CD8-positive, alpha-beta memory T cell (primary cell): ENCODE data around the gene NOTUM. TPM values are rescaled to one million over a fixed set of nuclear protein-coding genes. Genes with fewer than 3 reads are reported as not detected.

Experiments
- CTCF ChIA-PET: fragments of 350-600 bp; sonication (Branson Sonifier 250); formaldehyde crosslinking; loops from one replicate; lab custom pipeline; 2021; ENCODE audit warnings: antibody characterized with exemption; lab: Charles Lee
- POLR2A ChIA-PET: fragments of 350-600 bp; sonication (Branson Sonifier 250); formaldehyde crosslinking; loops from one replicate; lab custom pipeline; 2021; ENCODE audit warnings: antibody characterized with exemption; lab: Charles Lee
- DNase-seq, 5 donors: peaks; one replicate each; pipeline versions ENCODE4 v3.0.0 to v3.0.0-alpha.2; 2020 to 2022; ENCODE audit warnings: mixed read lengths in 1 of 5
- H3K27ac ChIP-seq: one replicate; pipeline ENCODE4 v1.7.0; 2013; ENCODE audit warnings: low read depth, mild to moderate bottlenecking, low read length, moderate library complexity
- H3K27me3 ChIP-seq: 2 replicates; pipeline ENCODE4 v1.7.0; 2013; ENCODE audit warnings: low read length, mild to moderate bottlenecking; ENCODE audit not compliant: insufficient read depth, poor library complexity, severe bottlenecking
- H3K36me3 ChIP-seq: 2 replicates; pipeline ENCODE4 v1.7.0; 2013; ENCODE audit warnings: mild to moderate bottlenecking, low read length, moderate library complexity; ENCODE audit not compliant: insufficient read depth
- H3K4me1 ChIP-seq: 2 replicates; pipeline ENCODE4 v1.7.0; 2013; ENCODE audit warnings: mild to moderate bottlenecking, low read length, moderate library complexity; ENCODE audit not compliant: insufficient read depth
- H3K4me3 ChIP-seq: 2 replicates; pipeline ENCODE4 v1.7.0; 2013; ENCODE audit warnings: mild to moderate bottlenecking, low read length
- H3K9me3 ChIP-seq: 2 replicates; pipeline ENCODE4 v1.7.0; 2013; ENCODE audit warnings: mild to moderate bottlenecking, low read length
- H3K27ac Mint-ChIP-seq, 8 donors: one replicate each; pipeline ENCODE4 v1.8.0; 2020 to 2021; ENCODE audit warnings: mixed read lengths in 8 of 8, mild to moderate bottlenecking in 6 of 8, inconsistent platforms in 3 of 8, moderate library complexity in 3 of 8
- H3K27me3 Mint-ChIP-seq, 2 donors: one replicate each; pipeline ENCODE4 v1.8.0; 2020 to 2021; ENCODE audit warnings: mixed read lengths in 2 of 2, mild to moderate bottlenecking in 1 of 2, moderate library complexity in 1 of 2
- H3K36me3 Mint-ChIP-seq, 3 donors: one replicate each; pipeline ENCODE4 v1.8.0; 2020 to 2021; ENCODE audit warnings: mixed read lengths in 3 of 3, inconsistent platforms in 1 of 3, mild to moderate bottlenecking in 1 of 3
- H3K4me1 Mint-ChIP-seq, 3 donors: one replicate each; pipeline ENCODE4 v1.8.0; 2020 to 2021; ENCODE audit warnings: mixed read lengths in 3 of 3, inconsistent platforms in 1 of 3, mild to moderate bottlenecking in 1 of 3
- H3K4me3 Mint-ChIP-seq, 7 donors: one replicate each; pipeline ENCODE4 v1.8.0; 2020 to 2021; ENCODE audit warnings: mixed read lengths in 7 of 7, mild to moderate bottlenecking in 6 of 7, moderate library complexity in 4 of 7, inconsistent platforms in 2 of 7
- H3K9me3 Mint-ChIP-seq, 5 donors: one replicate each; pipeline ENCODE4 v1.8.0; 2020 to 2022; ENCODE audit warnings: mixed read lengths in 5 of 5, mild to moderate bottlenecking in 3 of 5, moderate library complexity in 2 of 5, inconsistent platforms in 1 of 5
- polyA plus RNA-seq: library from polyadenylated mRNA; unstranded; fragments of 300-500 nt; fragmentation: Illumina TruSeq; gene quantifications from one replicate; pipeline ENCODE4 v1.2.3, GENCODE V29; 2021
- total RNA-seq, 2 experiments: library from RNA; stranded (reverse); gene quantifications; one replicate each; pipeline ENCODE4 v1.2.3, GENCODE V29; 2021

The NOTUM gene
- total and polyA plus RNA-seq, 3 experiments from 2014 or later, result 0.33 to 0.35 TPM; not detected in 1

GRCh38 chr17:81998691-81999438 lies 37.9 kb upstream of the NOTUM start:
- Mint-ChIP-seq H3K4me3 (no peak overlapping the region), H3K27ac (no peak overlapping the region), H3K9me3 (no peaks in the 10 kb centered on the region), H3K36me3 (peaks cover 0 to 12% (median 2%) of the 10 kb centered on the region in 3 donors), H3K27me3 (no peaks in the 10 kb centered on the region), H3K4me1 (no peaks in the 10 kb centered on the region)
- POLR2A ChIA-PET, result no interaction called here
- H3K36me3 ChIP-seq, result no peaks in the 10 kb centered on the region
- H3K27me3 ChIP-seq, result no peaks in the 10 kb centered on the region
- H3K9me3 ChIP-seq, result no peaks in the 10 kb centered on the region
- CTCF ChIA-PET, result no interaction called here
- H3K4me1 ChIP-seq, result no peaks in the 10 kb centered on the region
- H3K4me3 ChIP-seq, result no peak overlapping the region
- no peak for DNase-seq
- no peak overlapping the region for H3K27ac ChIP-seq

- Histone ChIP-seq H3K36me3 (no peaks in the 10 kb centered on the region), H3K27ac (no peak overlapping the region), H3K4me3 (no peak overlapping the region), H3K4me1 (no peaks in the 10 kb centered on the region), H3K9me3 (no peaks in the 10 kb centered on the region), H3K27me3 (no peaks in the 10 kb centered on the region)
- CTCF ChIA-PET, result no interaction called here
- Mint-ChIP-seq H3K27ac (peak overlapping the region in 2 of 8 donors; percentile 52 to 80), H3K27me3 (no peaks in the 10 kb centered on the region), H3K36me3 (peaks cover 0 to 14% (median 2%) of the 10 kb centered on the region in 3 donors), H3K4me3 (no peak overlapping the region), H3K9me3 (no peaks in the 10 kb centered on the region), H3K4me1 (no peaks in the 10 kb centered on the region)
- DNase-seq, result no peak
- POLR2A ChIA-PET, result no interaction called here
Observed at GRCh38 chr17:81998212-81998611, 37.2 kb upstream of the NOTUM start.

GRCh38 chr17:81996757-81997441 lies 35.9 kb upstream of the NOTUM start:
- Histone ChIP-seq H3K27me3 (no peaks in the 10 kb centered on the region), H3K4me3 (no peak overlapping the region), H3K27ac (no peak overlapping the region), H3K4me1 (no peaks in the 10 kb centered on the region), H3K36me3 (no peaks in the 10 kb centered on the region), H3K9me3 (no peaks in the 10 kb centered on the region)
- Mint-ChIP-seq H3K9me3 (no peaks in the 10 kb centered on the region), H3K4me3 (no peak overlapping the region), H3K4me1 (no peaks in the 10 kb centered on the region), H3K27me3 (no peaks in the 10 kb centered on the region), H3K36me3 (peaks cover 0 to 14% (median 2%) of the 10 kb centered on the region in 3 donors), H3K27ac (peak overlapping the region in 2 of 8 donors; percentile 29 to 87)
- no peak for DNase-seq
- CTCF ChIA-PET, result interaction anchor here (0.6 kb wide), 1 partner anchor 34 kb away, joined by 4 read pairs; no protein-coding TSS in a partner anchor
- POLR2A ChIA-PET, result no interaction called here

GRCh38 chr17:81996232-81996756 lies 35.3 kb upstream of the NOTUM start:
- no peak for DNase-seq
- Histone ChIP-seq H3K9me3 (no peaks in the 10 kb centered on the region), H3K27ac (no peak overlapping the region), H3K4me3 (no peak overlapping the region), H3K4me1 (no peaks in the 10 kb centered on the region), H3K36me3 (no peaks in the 10 kb centered on the region), H3K27me3 (no peaks in the 10 kb centered on the region)
- Mint-ChIP-seq H3K4me3 (no peak overlapping the region), H3K4me1 (no peaks in the 10 kb centered on the region), H3K27me3 (no peaks in the 10 kb centered on the region), H3K36me3 (peaks cover 0 to 14% (median 2%) of the 10 kb centered on the region in 3 donors), H3K9me3 (no peaks in the 10 kb centered on the region), H3K27ac (peak overlapping the region in 1 of 8 donors; percentile 85)
- ChIA-PET CTCF (no interaction called here), POLR2A (no interaction called here)

- H3K27me3 ChIP-seq, result no peaks in the 10 kb centered on the region
- POLR2A ChIA-PET, result no interaction called here
- H3K4me3 ChIP-seq, result no peak overlapping the region
- Mint-ChIP-seq H3K36me3 (peaks cover 0 to 16% (median 3%) of the 10 kb centered on the region in 3 donors), H3K27ac (peak overlapping the region in 1 of 8 donors; percentile 85), H3K9me3 (no peaks in the 10 kb centered on the region), H3K27me3 (no peaks in the 10 kb centered on the region), H3K4me3 (no peak overlapping the region), H3K4me1 (peaks cover 0 to 3% (median 2%) of the 10 kb centered on the region in 3 donors)
- no peak overlapping the region for H3K27ac ChIP-seq
- no peaks in the 10 kb centered on the region for H3K9me3 ChIP-seq
- no peaks in the 10 kb centered on the region for H3K36me3 ChIP-seq
- CTCF ChIA-PET, result no interaction called here
- no peak for DNase-seq
- no peaks in the 10 kb centered on the region for H3K4me1 ChIP-seq
Observed at GRCh38 chr17:81995463-81996231, 34.7 kb upstream of the NOTUM start.

GRCh38 chr17:81994593-81995462 lies 33.8 kb upstream of the NOTUM start:
- ChIA-PET POLR2A (no interaction called here), CTCF (no interaction called here)
- peaks cover 0 to 5% (median 5%) of the 10 kb centered on the region in 3 donors for H3K4me1 Mint-ChIP-seq
- H3K9me3 Mint-ChIP-seq, result no peaks in the 10 kb centered on the region
- Histone ChIP-seq H3K27ac (no peak overlapping the region), H3K9me3 (no peaks in the 10 kb centered on the region), H3K36me3 (no peaks in the 10 kb centered on the region), H3K27me3 (no peaks in the 10 kb centered on the region), H3K4me1 (no peaks in the 10 kb centered on the region), H3K4me3 (no peak overlapping the region)
- no peaks in the 10 kb centered on the region for H3K27me3 Mint-ChIP-seq
- no peak overlapping the region for H3K27ac Mint-ChIP-seq
- DNase-seq, result no peak
- peaks cover 0 to 19% (median 4%) of the 10 kb centered on the region in 3 donors for H3K36me3 Mint-ChIP-seq
- H3K4me3 Mint-ChIP-seq, result no peak overlapping the region

GRCh38 chr17:81993729-81994592 lies 33.0 kb upstream of the NOTUM start:
- Histone ChIP-seq H3K36me3 (no peaks in the 10 kb centered on the region), H3K9me3 (no peaks in the 10 kb centered on the region), H3K4me1 (no peaks in the 10 kb centered on the region), H3K27ac (no peak overlapping the region), H3K4me3 (no peak overlapping the region), H3K27me3 (no peaks in the 10 kb centered on the region)
- no peak overlapping the region for H3K27ac Mint-ChIP-seq
- H3K4me3 Mint-ChIP-seq, result peak overlapping the region in 1 of 7 donors; percentile 36
- H3K36me3 Mint-ChIP-seq, result peaks cover 0 to 23% (median 4%) of the 10 kb centered on the region in 3 donors
- ChIA-PET CTCF (no interaction called here), POLR2A (no interaction called here)
- no peaks in the 10 kb centered on the region for H3K27me3 Mint-ChIP-seq
- no peaks in the 10 kb centered on the region for H3K9me3 Mint-ChIP-seq
- peaks cover 0 to 9% (median 5%) of the 10 kb centered on the region in 3 donors for H3K4me1 Mint-ChIP-seq
- DNase-seq, result no peak
